GOT3 (cell line): Measurements from ENCODE around the gene CTCF.

ENCODE experiments used
- DNase-seq: peaks from one replicate; lab custom pipeline; 2025; ENCODE audit warnings: mixed read lengths; lab: John Stamatoyannopoulos, UW

The CTCF gene

DNA sequence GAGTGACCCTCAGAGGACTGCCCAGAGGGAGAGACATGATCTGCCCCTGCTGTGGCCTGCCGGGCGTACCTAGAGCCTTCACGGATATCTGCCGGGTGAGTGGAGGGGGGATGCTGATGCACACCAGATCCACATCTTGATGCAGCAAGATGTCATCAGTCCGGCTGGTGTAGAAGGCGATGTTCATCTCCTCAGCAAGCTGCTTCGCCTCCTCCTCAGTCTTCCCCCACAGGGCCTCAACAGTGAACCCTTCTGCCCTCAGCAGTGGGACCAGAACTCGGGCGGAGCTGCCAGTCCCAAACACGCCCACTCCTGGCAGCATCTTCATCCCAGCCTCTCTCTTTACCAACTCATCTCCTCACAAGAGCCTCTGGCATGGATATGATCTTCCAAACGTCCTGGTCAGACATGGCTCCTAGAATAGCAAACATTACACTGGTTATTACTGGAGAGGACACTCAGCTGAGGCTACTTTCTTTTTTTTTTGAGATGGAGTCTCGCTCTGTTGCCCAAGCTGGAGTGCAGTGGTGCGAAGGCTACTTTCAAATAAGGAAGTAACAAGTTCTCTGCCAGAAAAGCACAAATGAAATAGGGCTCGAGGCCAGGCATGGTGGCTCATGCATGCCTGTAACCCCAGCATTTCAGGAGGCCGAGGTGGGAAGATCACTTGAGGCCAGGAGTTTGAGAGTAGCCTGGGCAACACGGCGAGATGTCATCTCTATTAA, 123.2 kb downstream of the CTCF start:
- DNase-seq, result no peak
